Neural cell (in vitro differentiated cells): ENCODE data around the gene ARHGEF11.

Experiments used
- EP300 ChIP-seq: fragments of 450-650 bp; conservative IDR thresholded peaks from 2 replicates; pipeline ENCODE4 v1.6.1; 2014; ENCODE audit warnings: antibody characterized with exemption, mild to moderate bottlenecking, moderate library complexity; ENCODE audit not compliant: poor library complexity, severe bottlenecking
- POLR2AphosphoS5 ChIP-seq: IDR thresholded peaks from 2 replicates; pipeline ENCODE4 v1.6.1; 2012
- RAD21 ChIP-seq: fragments of 450-650 bp; conservative IDR thresholded peaks from 2 replicates; pipeline ENCODE4 v1.6.1; 2014; ENCODE audit warnings: antibody characterized with exemption, mild to moderate bottlenecking, moderate library complexity
- SMC3 ChIP-seq: fragments of 450-650 bp; conservative IDR thresholded peaks from 2 replicates; pipeline ENCODE4 v1.6.1; 2014; ENCODE audit warnings: antibody characterized with exemption, mild to moderate bottlenecking, moderate library complexity; ENCODE audit not compliant: poor library complexity
- TF ChIP-seq, protein P1 (sequence below): fragments of 450-650 bp; IDR thresholded peaks from 2 replicates; pipeline ENCODE4 v1.5.1; 2014; ENCODE audit warnings: antibody characterized with exemption, mild to moderate bottlenecking, moderate library complexity; ENCODE audit not compliant: poor library complexity, severe bottlenecking

GRCh38 chr1:156939786-156940334 is 105.7 kb downstream of the ARHGEF11 start:
- TF ChIP-seq, protein P1, sequence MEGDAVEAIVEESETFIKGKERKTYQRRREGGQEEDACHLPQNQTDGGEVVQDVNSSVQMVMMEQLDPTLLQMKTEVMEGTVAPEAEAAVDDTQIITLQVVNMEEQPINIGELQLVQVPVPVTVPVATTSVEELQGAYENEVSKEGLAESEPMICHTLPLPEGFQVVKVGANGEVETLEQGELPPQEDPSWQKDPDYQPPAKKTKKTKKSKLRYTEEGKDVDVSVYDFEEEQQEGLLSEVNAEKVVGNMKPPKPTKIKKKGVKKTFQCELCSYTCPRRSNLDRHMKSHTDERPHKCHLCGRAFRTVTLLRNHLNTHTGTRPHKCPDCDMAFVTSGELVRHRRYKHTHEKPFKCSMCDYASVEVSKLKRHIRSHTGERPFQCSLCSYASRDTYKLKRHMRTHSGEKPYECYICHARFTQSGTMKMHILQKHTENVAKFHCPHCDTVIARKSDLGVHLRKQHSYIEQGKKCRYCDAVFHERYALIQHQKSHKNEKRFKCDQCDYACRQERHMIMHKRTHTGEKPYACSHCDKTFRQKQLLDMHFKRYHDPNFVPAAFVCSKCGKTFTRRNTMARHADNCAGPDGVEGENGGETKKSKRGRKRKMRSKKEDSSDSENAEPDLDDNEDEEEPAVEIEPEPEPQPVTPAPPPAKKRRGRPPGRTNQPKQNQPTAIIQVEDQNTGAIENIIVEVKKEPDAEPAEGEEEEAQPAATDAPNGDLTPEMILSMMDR = no peak
- TF ChIP-seq RAD21 (no peak), EP300 (no peak), POLR2AphosphoS5 (no peak), SMC3 (no peak)
